ENCODE results near the gene CYB561A3. TPM values are rescaled to one million over a fixed set of nuclear protein-coding genes. Genes with fewer than 3 reads are reported as not detected.

Gene CYB561A3
- total RNA-seq, 2 donors from 2014 or later, result 28.9 to 33.6 TPM

Other genes starting within 250 kb of the CYB561A3 start
- gene VPS37C, start 200.5 kb downstream of the CYB561A3 start, total RNA-seq, result 10 to 100 TPM; 21.6 to 31.2 TPM
- 1 to 10 TPM in 1 of 2 donors, under 1 TPM in 1; 0.79 to 1.1 TPM for gene PGA3, start 158.4 kb downstream of the CYB561A3 start, total RNA-seq
- 1 to 10 TPM; 1.1 to 3.7 TPM for gene PGA4, start 139.5 kb downstream of the CYB561A3 start, total RNA-seq
- gene PGA5, start 120.7 kb downstream of the CYB561A3 start, total RNA-seq, result under 1 TPM; 0.42 to 0.71 TPM
- 1 to 10 TPM; 1.6 to 2.9 TPM for gene VWCE, start 66.6 kb downstream of the CYB561A3 start, total RNA-seq
- 100 to 1,000 TPM; 142 to 151 TPM for gene DDB1, start 28.8 kb downstream of the CYB561A3 start, total RNA-seq
- gene TKFC, start 28.7 kb downstream of the CYB561A3 start, total RNA-seq, result 10 to 100 TPM; 15.2 to 24.6 TPM
- gene TMEM138, start 492 bp upstream of the CYB561A3 start, total RNA-seq, result 10 to 100 TPM; 36.0 to 49.2 TPM
- 1 to 10 TPM; 7.0 to 7.1 TPM for gene TMEM216, start 30.7 kb upstream of the CYB561A3 start, total RNA-seq
- gene CPSF7, start 68.1 kb upstream of the CYB561A3 start, total RNA-seq, result 10 to 100 TPM; 51.5 to 52.0 TPM
- gene SDHAF2, start 68.2 kb upstream of the CYB561A3 start, total RNA-seq, result 10 to 100 TPM; 23.4 to 24.9 TPM
- 1 to 10 TPM; 1.5 to 1.6 TPM for gene LRRC10B, start 146.9 kb upstream of the CYB561A3 start, total RNA-seq
- under 1 TPM; 0.71 to 0.93 TPM for gene SYT7, start 219.2 kb upstream of the CYB561A3 start, total RNA-seq